ENCODE measurements around the gene SEC22A. TPM values are rescaled to one million over a fixed set of nuclear protein-coding genes. Genes with fewer than 3 reads are reported as not detected.
"Not testable (repeated sequence)": the region's sequence is repeated elsewhere in the genome, so short reads cannot be mapped to it uniquely, and the experiment has no call there.

SEC22A gene
- polyA plus RNA-seq, 1 donor, result 27.8 TPM

GRCh38 chr3:123169492-123169929, 32.2 kb upstream of the SEC22A start:
- no peak for DNase-seq

GRCh38 chr3:123169930-123170329, 31.8 kb upstream of the SEC22A start:
- no peak for DNase-seq

GRCh38 chr3:123180791-123181190, 21.0 kb upstream of the SEC22A start:
- no peak for DNase-seq

- no peak for DNase-seq
Measured at GRCh38 chr3:123186695-123187094, 15.0 kb upstream of the SEC22A start.

GRCh38 chr3:123188058-123188457, 13.7 kb upstream of the SEC22A start:
- no peak for DNase-seq

GRCh38 chr3:123193448-123194101, 8.2 kb upstream of the SEC22A start:
- no peak for DNase-seq

- no peak for DNase-seq
Measured at GRCh38 chr3:123194552-123194951, 7.2 kb upstream of the SEC22A start.

- DNase-seq, result no peak
Measured at GRCh38 chr3:123198372-123198771, 3.4 kb upstream of the SEC22A start.

GRCh38 chr3:123201223-123201556, 553 bp upstream of the SEC22A start:
- no peak for DNase-seq

GRCh38 chr3:123202451-123202850, 708 bp downstream of the SEC22A start:
- peak; percentile 12 for DNase-seq

- DNase-seq, result no peak
Measured at GRCh38 chr3:123218990-123219389, 17.2 kb downstream of the SEC22A start.

- DNase-seq, result not testable (repeated sequence)
Measured at GRCh38 chr3:123221369-123221768, 19.6 kb downstream of the SEC22A start.

- DNase-seq, result peak; percentile 35
Measured at GRCh38 chr3:123225016-123225415, 23.3 kb downstream of the SEC22A start.

GRCh38 chr3:123226549-123226948, 24.8 kb downstream of the SEC22A start:
- no peak for DNase-seq

- no peak for DNase-seq
Measured at GRCh38 chr3:123229145-123229544, 27.4 kb downstream of the SEC22A start.

GRCh38 chr3:123236902-123237301, 35.2 kb downstream of the SEC22A start:
- DNase-seq, result no peak

- DNase-seq, result not testable (repeated sequence)
Measured at GRCh38 chr3:123239186-123239585, 37.4 kb downstream of the SEC22A start.

- no peak for DNase-seq
Measured at GRCh38 chr3:123239756-123240155, 38.0 kb downstream of the SEC22A start.

- DNase-seq, result no peak
Measured at GRCh38 chr3:123244128-123244527, 42.4 kb downstream of the SEC22A start.

- DNase-seq, result no peak
Measured at GRCh38 chr3:123246866-123247265, 45.1 kb downstream of the SEC22A start.

- no peak for DNase-seq
Measured at GRCh38 chr3:123256256-123256655, 54.5 kb downstream of the SEC22A start.

- DNase-seq, result no peak
Measured at GRCh38 chr3:123258359-123258758, 56.6 kb downstream of the SEC22A start.

- peak; percentile 57 for DNase-seq
Measured at GRCh38 chr3:123258811-123259420, 57.2 kb downstream of the SEC22A start.

- DNase-seq, result no peak
Measured at GRCh38 chr3:123261666-123262065, 59.9 kb downstream of the SEC22A start.

Measured in left kidney (tissue), 2 donors.